HepG2 (cell line): ENCODE results near the gene VKORC1. TPM values are rescaled to one million over a fixed set of nuclear protein-coding genes. Genes with fewer than 3 reads are reported as not detected.
A peak's percentile ranks its signal among the peaks of the same experiment; 100 is the strongest.

Source experiments
- AFF4 ChIP-seq: sonication (generic); formaldehyde crosslinking; IDR thresholded peaks from 2 replicates; pipeline ENCODE4 v1.4.0; 2020; ENCODE audit warnings: missing genetic modification reagents
- ATF5 ChIP-seq: sonication (generic); formaldehyde crosslinking; IDR thresholded peaks from 2 replicates; pipeline ENCODE4 v1.4.0; 2020; ENCODE audit warnings: mild to moderate bottlenecking, low read depth, missing genetic modification reagents
- CSRNP1 ChIP-seq: sonication (generic); formaldehyde crosslinking; IDR thresholded peaks from 2 replicates; pipeline ENCODE4 v1.8.1; 2023; ENCODE audit warnings: mild to moderate bottlenecking, missing genetic modification reagents
- DPF2 ChIP-seq: sonication (generic); formaldehyde crosslinking; IDR thresholded peaks from 2 replicates; pipeline ENCODE4 v1.4.0; 2020; ENCODE audit warnings: mild to moderate bottlenecking, low read depth, missing genetic modification reagents, borderline replicate concordance
- FOXP1 ChIP-seq, 2 experiments: fragments of 450-650 bp in 1 of 2; IDR thresholded peaks; 2 replicates each; pipeline ENCODE4 v1.6.1; 2017 to 2018; ENCODE audit warnings: antibody characterized with exemption in 1 of 2
- GLI4 ChIP-seq: sonication (generic); formaldehyde crosslinking; IDR thresholded peaks from 2 replicates; pipeline ENCODE4 v1.5.1; 2020; ENCODE audit warnings: missing genetic modification reagents, mild to moderate bottlenecking, moderate library complexity, borderline replicate concordance
- MED1 ChIP-seq: sonication (generic); formaldehyde crosslinking; IDR thresholded peaks from 2 replicates; pipeline ENCODE4 v1.4.0; 2020; ENCODE audit warnings: missing genetic modification reagents
- NFRKB ChIP-seq: fragments of 450-650 bp; IDR thresholded peaks from 2 replicates; pipeline ENCODE4 v1.6.1; 2017
- PHB2 ChIP-seq: fragments of 450-650 bp; IDR thresholded peaks from 2 replicates; pipeline ENCODE4 v1.6.1; 2018; ENCODE audit not compliant: partially characterized antibody
- PITX1 ChIP-seq: sonication (generic); formaldehyde crosslinking; IDR thresholded peaks from 2 replicates; pipeline ENCODE4 v1.5.1; 2020; ENCODE audit warnings: mild to moderate bottlenecking, missing genetic modification reagents
- PLRG1 ChIP-seq: fragments of 450-650 bp; conservative IDR thresholded peaks from 2 replicates; pipeline ENCODE4 v1.6.1; 2016
- PRMT3 ChIP-seq: sonication (generic); formaldehyde crosslinking; IDR thresholded peaks from 2 replicates; pipeline ENCODE4 v1.8.1; 2022; ENCODE audit warnings: low read depth, mild to moderate bottlenecking, moderate library complexity, missing genetic modification reagents, borderline replicate concordance
- TBX2 ChIP-seq: sonication (generic); formaldehyde crosslinking; IDR thresholded peaks from 2 replicates; pipeline ENCODE4 v1.5.0; 2020; ENCODE audit warnings: missing genetic modification reagents, mild to moderate bottlenecking, borderline replicate concordance
- TRAFD1 ChIP-seq: sonication (generic); formaldehyde crosslinking; IDR thresholded peaks from 2 replicates; pipeline ENCODE4 v1.5.1; 2020; ENCODE audit warnings: missing genetic modification reagents, mild to moderate bottlenecking, borderline replicate concordance
- ZMYM3 ChIP-seq: sonication (generic); formaldehyde crosslinking; IDR thresholded peaks from 2 replicates; pipeline ENCODE4 v1.5.1; 2020; ENCODE audit warnings: mild to moderate bottlenecking, missing genetic modification reagents
- ZNF10 ChIP-seq: sonication (generic); formaldehyde crosslinking; IDR thresholded peaks from 2 replicates; pipeline ENCODE4 v1.4.0; 2020; ENCODE audit warnings: mild to moderate bottlenecking, low read depth, missing genetic modification reagents, borderline replicate concordance
- ZNF124 ChIP-seq: sonication (generic); formaldehyde crosslinking; IDR thresholded peaks from 2 replicates; pipeline ENCODE4 v1.4.0; 2020; ENCODE audit warnings: missing genetic modification reagents
- ZNF580 ChIP-seq: IDR thresholded peaks from 2 replicates; pipeline ENCODE4 v1.6.1; 2016; ENCODE audit warnings: low read depth, borderline replicate concordance
- ZNF639 ChIP-seq: conservative IDR thresholded peaks from 2 replicates; pipeline ENCODE4 v1.6.1; 2018; ENCODE audit warnings: missing genetic modification reagents
- ZNF781 ChIP-seq: sonication (generic); formaldehyde crosslinking; IDR thresholded peaks from 2 replicates; pipeline ENCODE4 v1.5.1; 2020; ENCODE audit warnings: borderline replicate concordance, mild to moderate bottlenecking, missing genetic modification reagents; ENCODE audit errors: not compliant biosample characterization
- polyA plus RNA-seq, 8 experiments: library from polyadenylated mRNA; depleted of rRNA in 3 of 8; stranded (reverse) in 7 of 8; unstranded in 1 of 8; fragments of >200 nt; fragmentation: Illumina TruSeq in 4 of 8; extraction: Trizol in 4 of 8; gene quantifications; 2 replicates each; pipeline versions ENCODE4 v1.2.1 to v1.2.3, GENCODE V29; 2011 to 2016; ENCODE audit warnings: low read depth in 4 of 8, missing spikeins in 1 of 8, mixed read lengths in 1 of 8; ENCODE audit not compliant: insufficient read depth in 1 of 8
- total RNA-seq, 5 experiments: library from RNA; depleted of rRNA; stranded (reverse); fragments of >200 nt; fragmentation: Illumina TruSeq; extraction: Trizol; gene quantifications; 2 replicates each; pipeline ENCODE4 v1.2.3, GENCODE V29; 2016; ENCODE audit warnings: low read depth in 1 of 5

VKORC1 gene
- total and polyA plus RNA-seq, 2 of the 13 experiments (the other 11 are each of a cell fraction or from before 2014, with no cell fraction given), result 141 to 615 TPM

GRCh38 chr16:31141489-31142108, 47.0 kb upstream of the VKORC1 start (continued):
- TF ChIP-seq AFF4 (CRISPR knock-in tag) (no peak; the same call in 1 of the 2 replicates), ZNF639 (CRISPR knock-in tag) (no peak), ATF5 (CRISPR knock-in tag) (no peak), TBX2 (no peak), FOXP1 (IDR thresholded peaks at IDR 0.05) (no peak), FOXP1 (CRISPR knock-in tag; IDR thresholded peaks at IDR 0.05) (no peak), ZNF10 (CRISPR knock-in tag) (no peak), ZNF124 (CRISPR knock-in tag) (0 out of 2 replicates have a peak, but pooled peaks have one; percentile 26), ZNF580 (CRISPR knock-in tag) (peak; percentile 30; the same call in 1 of the 2 replicates), PHB2 (no peak), MED1 (CRISPR knock-in tag) (no peak), GLI4 (CRISPR knock-in tag) (no peak), ZMYM3 (no peak), NFRKB (no peak), CSRNP1 (CRISPR knock-in tag) (no peak), PLRG1 (no peak), PRMT3 (no peak), PITX1 (CRISPR knock-in tag) (no peak), DPF2 (CRISPR knock-in tag) (no peak), ZNF781 (CRISPR knock-in tag) (no peak), TRAFD1 (no peak)
